HUES6 (cell line): ENCODE results near the gene RGMA.

Experiments used
- H3K27ac ChIP-seq: 2 replicates; pipeline ENCODE4 v1.7.0; 2013; ENCODE audit warnings: low read depth, mild to moderate bottlenecking, low read length, inconsistent platforms
- H3K27me3 ChIP-seq: 2 replicates; pipeline ENCODE4 v1.6.1; 2013; ENCODE audit warnings: low read length; ENCODE audit not compliant: control insufficient read depth, insufficient read depth
- H3K36me3 ChIP-seq: 2 replicates; pipeline ENCODE4 v1.6.1; 2013; ENCODE audit warnings: low read length; ENCODE audit not compliant: control insufficient read depth, insufficient read depth
- H3K4me1 ChIP-seq: 2 replicates; pipeline ENCODE4 v1.6.1; 2013; ENCODE audit warnings: low read length; ENCODE audit not compliant: control insufficient read depth, insufficient read depth
- H3K4me3 ChIP-seq: 2 replicates; pipeline ENCODE4 v1.5.1; 2013; ENCODE audit warnings: low read depth, low read length
- H3K9ac ChIP-seq: one replicate; pipeline ENCODE4 v1.6.1; 2013; ENCODE audit warnings: mild to moderate bottlenecking, low read length
- H3K9me3 ChIP-seq: 2 replicates; pipeline ENCODE4 v1.6.1; 2013; ENCODE audit warnings: low read depth, low read length; ENCODE audit not compliant: control insufficient read depth, insufficient read depth

RGMA gene

GRCh38 chr15:93121973-93122910, 33.2 kb upstream of the RGMA start:
- Histone ChIP-seq H3K27me3 (no peaks in the 10 kb centered on the region), H3K36me3 (no peaks in the 10 kb centered on the region), H3K9me3 (no peaks in the 10 kb centered on the region), H3K9ac (no peak overlapping the region), H3K27ac (no peak overlapping the region), H3K4me3 (no peak overlapping the region), H3K4me1 (no peaks in the 10 kb centered on the region)

- Histone ChIP-seq H3K9me3 (no peaks in the 10 kb centered on the region), H3K9ac (no peak overlapping the region), H3K27me3 (no peaks in the 10 kb centered on the region), H3K36me3 (no peaks in the 10 kb centered on the region), H3K4me1 (no peaks in the 10 kb centered on the region), H3K27ac (no peak overlapping the region), H3K4me3 (no peak overlapping the region)
Measured at GRCh38 chr15:93121107-93121506, 32.1 kb upstream of the RGMA start.

GRCh38 chr15:93118904-93119303, 29.9 kb upstream of the RGMA start:
- H3K9ac ChIP-seq = no peak overlapping the region
- H3K4me3 ChIP-seq = no peak overlapping the region
- no peaks in the 10 kb centered on the region for H3K27me3 ChIP-seq
- no peak overlapping the region for H3K27ac ChIP-seq
- H3K4me1 ChIP-seq = no peaks in the 10 kb centered on the region
- H3K9me3 ChIP-seq = no peaks in the 10 kb centered on the region
- no peaks in the 10 kb centered on the region for H3K36me3 ChIP-seq

GRCh38 chr15:93111451-93111850, 22.4 kb upstream of the RGMA start:
- Histone ChIP-seq H3K9me3 (no peaks in the 10 kb centered on the region), H3K36me3 (no peaks in the 10 kb centered on the region), H3K4me3 (no peak overlapping the region), H3K27me3 (peaks cover 14% of the 10 kb centered on the region; the same call in 1 of the 2 replicates), H3K9ac (no peak overlapping the region), H3K27ac (no peak overlapping the region), H3K4me1 (no peaks in the 10 kb centered on the region)

GRCh38 chr15:93110502-93111040, 21.6 kb upstream of the RGMA start:
- Histone ChIP-seq H3K4me1 (peaks cover 7% of the 10 kb centered on the region; the same call in 1 of the 2 replicates), H3K27ac (no peak overlapping the region), H3K9ac (no peak overlapping the region), H3K27me3 (peaks cover 14% of the 10 kb centered on the region; the same call in 1 of the 2 replicates), H3K4me3 (no peak overlapping the region), H3K9me3 (no peaks in the 10 kb centered on the region), H3K36me3 (no peaks in the 10 kb centered on the region)

- H3K4me3 ChIP-seq = no peak overlapping the region; the same call in 1 of the 2 replicates
- no peaks in the 10 kb centered on the region for H3K9me3 ChIP-seq
- no peaks in the 10 kb centered on the region for H3K36me3 ChIP-seq
- no peak overlapping the region for H3K27ac ChIP-seq
- H3K27me3 ChIP-seq = peaks cover 14% of the 10 kb centered on the region; the same call in 1 of the 2 replicates
- peaks cover 14% of the 10 kb centered on the region; the same call in 1 of the 2 replicates for H3K4me1 ChIP-seq
- H3K9ac ChIP-seq = no peak overlapping the region
Measured at GRCh38 chr15:93109336-93110102, 20.5 kb upstream of the RGMA start.

- Histone ChIP-seq H3K9ac (no peak overlapping the region), H3K4me1 (peaks cover 14% of the 10 kb centered on the region; the same call in 1 of the 2 replicates), H3K27me3 (peaks cover 14% of the 10 kb centered on the region; the same call in 1 of the 2 replicates), H3K36me3 (no peaks in the 10 kb centered on the region), H3K4me3 (no peak overlapping the region), H3K9me3 (no peaks in the 10 kb centered on the region), H3K27ac (no peak overlapping the region)
Measured at GRCh38 chr15:93107646-93108045, 18.6 kb upstream of the RGMA start.

GRCh38 chr15:93105485-93105884, 16.5 kb upstream of the RGMA start:
- H3K4me3 ChIP-seq = no peak overlapping the region
- H3K9ac ChIP-seq = no peak overlapping the region
- H3K36me3 ChIP-seq = no peaks in the 10 kb centered on the region
- peaks cover 14% of the 10 kb centered on the region; the same call in 1 of the 2 replicates for H3K27me3 ChIP-seq
- H3K4me1 ChIP-seq = peaks cover 14% of the 10 kb centered on the region; the same call in 1 of the 2 replicates
- no peaks in the 10 kb centered on the region for H3K9me3 ChIP-seq
- no peak overlapping the region for H3K27ac ChIP-seq

- no peak overlapping the region for H3K9ac ChIP-seq
- H3K9me3 ChIP-seq = no peaks in the 10 kb centered on the region
- H3K27me3 ChIP-seq = no peaks in the 10 kb centered on the region; the same call in 1 of the 2 replicates
- H3K27ac ChIP-seq = no peak overlapping the region
- peaks cover 14% of the 10 kb centered on the region; the same call in 1 of the 2 replicates for H3K4me1 ChIP-seq
- H3K36me3 ChIP-seq = no peaks in the 10 kb centered on the region
- no peak overlapping the region for H3K4me3 ChIP-seq
Measured at GRCh38 chr15:93103823-93104222, 14.8 kb upstream of the RGMA start.

GRCh38 chr15:93102211-93102610, 13.2 kb upstream of the RGMA start:
- H3K4me3 ChIP-seq = no peak overlapping the region
- H3K36me3 ChIP-seq = no peaks in the 10 kb centered on the region
- H3K4me1 ChIP-seq = peaks cover 14% of the 10 kb centered on the region; the same call in 1 of the 2 replicates
- no peak overlapping the region for H3K9ac ChIP-seq
- H3K9me3 ChIP-seq = peaks cover 9% of the 10 kb centered on the region; the same call in 1 of the 2 replicates
- no peaks in the 10 kb centered on the region; the same call in 1 of the 2 replicates for H3K27me3 ChIP-seq
- no peak overlapping the region for H3K27ac ChIP-seq
